Heart left ventricle (tissue), 13 donors: Measurements from ENCODE around the gene RNASET2.
A peak's percentile ranks its signal among the peaks of the same experiment; 100 is the strongest.

ENCODE experiments used
- CTCF ChIP-seq, 12 donors: fragments of 200-600 bp; sonication (generic) in 4 of 12; IDR thresholded peaks; one replicate each; pipeline versions ENCODE4 v1.5.0 to v1.8.0; 2018 to 2022; ENCODE audit warnings: antibody characterized with exemption in 12 of 12, mild to moderate bottlenecking in 5 of 12
- POLR2A ChIP-seq, 2 donors: fragments of 450-650 bp; IDR thresholded peaks; one replicate each; pipeline ENCODE4 v1.6.1; 2017; ENCODE audit warnings: antibody characterized with exemption in 2 of 2, mild to moderate bottlenecking in 2 of 2, moderate library complexity in 2 of 2
- donor health status: ischemic (EF 13 %, LVEDD 7.1; RV severe dilation, severe dysfunction).
- donor health status: DM: no; HTN: yes; CAD: no.
- donor health status: DM: no; HTN: no; CAD: no.
- donor health status: ischemic (EF 25% LVEDD 6.9; RV normal size, moderate dysfunction).
- donor health status: ischemic (EF 25% LVEDD 5.7; RV mildly dilated, moderate dysfunction).
- donor health status: ischemic (EF 35%, LVEDD 5.7; RV mildly dilated, moderate dysfunction).
- donor health status: nonischemic (EF 11% LVEDD 7.7; RV severe dilation, severe dysfunction).
- donor health status: DM: yes; HTN: yes; CAD: no.
- donor health status: PGD.
- donor health status: ischemic (EF 29% LVEDD 5.4; RV normal size, mild dysfunction).
- donor health status: nonischemic (EF 23%, LVEDD 6.1; RV moderate dilation, normal function).

- TF ChIP-seq POLR2A (IDR thresholded peaks at IDR 0.05) (no peak), CTCF (IDR thresholded peaks at IDR 0.05) (peak in 11 of 12 donors; percentile 28 to 69 (median 43))
Observed at GRCh38 chr6:166989427-166990032, 33.2 kb upstream of the RNASET2 start.
